ENCODE results near the gene EEF1AKMT1. TPM values are rescaled to one million over a fixed set of nuclear protein-coding genes. Genes with fewer than 3 reads are reported as not detected.

The EEF1AKMT1 gene
- total and polyA plus RNA-seq, 9 donors, result 9.7 to 20.8 (median 12.8) TPM

- peak within 1 kb of the TSS; percentile 60 to 62 for H3K27ac ChIP-seq
- no peaks in the 10 kb centered on the region for H3K27me3 ChIP-seq
- H3K4me1 ChIP-seq (ENCODE audit: insufficient read depth), result peaks cover 2% of the 10 kb centered on the region
- DNase-seq, result peak in 4 of 5 donors; percentile 32 to 61 (median 46)
- no peaks in the 10 kb centered on the region for H3K36me3 ChIP-seq
- intact Hi-C loops (cut with DNase I), result loop anchor here in 3 of 4 donors (2.0 to 10.0 kb wide), 4 partner anchors 69 to 208 kb away; partner anchors contain the start of gene EEF1AKMT1 (in 1 of the 3)
- WGBS, 3 donors, result 1% methylated on average over 66 to 94 of the region's 94 CpGs
- H3K9me3 ChIP-seq, result no peaks in the 10 kb centered on the region
- peak within 1 kb of the TSS; percentile 71 for H3K4me3 ChIP-seq
- TF ChIP-seq EP300 (IDR thresholded peaks at IDR 0.05) (no peak), CTCF (IDR thresholded peaks at IDR 0.05) (no peak), POLR2A (IDR thresholded peaks at IDR 0.05) (no peak)
Measured at GRCh38 chr13:20702915-20703779, 70.6 kb downstream of the EEF1AKMT1 start, which contains the start of gene IL17D. TSS of gene IL17D (plus strand) at chr13:20703699. CDS start at chr13:20704002, 303 bp downstream.

- Histone ChIP-seq H3K27ac (peak overlapping the region in 1 of 2 donors; percentile 60), H3K4me1 (ENCODE audit: insufficient read depth) (peaks cover 2% of the 10 kb centered on the region), H3K4me3 (peak overlapping the region; percentile 71), H3K27me3 (no peaks in the 10 kb centered on the region), H3K36me3 (no peaks in the 10 kb centered on the region), H3K9me3 (no peaks in the 10 kb centered on the region)
- TF ChIP-seq POLR2A (IDR thresholded peaks at IDR 0.05) (no peak), EP300 (IDR thresholded peaks at IDR 0.05) (no peak), CTCF (IDR thresholded peaks at IDR 0.05) (no peak)
- WGBS, 3 donors, result 33 to 52% (median 48%) methylated on average over 9 of the region's 9 CpGs
- intact Hi-C loops (cut with DNase I), result loop anchor here in 3 of 4 donors (2.0 to 10.0 kb wide), 4 partner anchors 70 to 208 kb away; partner anchors contain the start of gene EEF1AKMT1 (in 1 of the 3)
- no peak for DNase-seq
Measured at GRCh38 chr13:20702530-20702914, 71.2 kb downstream of the EEF1AKMT1 start.

GRCh38 chr13:20701461-20701860 is 72.3 kb downstream of the EEF1AKMT1 start:
- intact Hi-C loops (cut with DNase I), result loop anchor here in 3 of 4 donors (5.0 to 10.0 kb wide), 3 partner anchors 71 to 207 kb away; partner anchors contain the start of gene EEF1AKMT1 (in 1 of the 3)
- no peak for DNase-seq

More at GRCh38 chr13:20701461-20701860, 72.3 kb downstream of the EEF1AKMT1 start:
- no peak overlapping the region for H3K27ac ChIP-seq
- H3K27me3 ChIP-seq, result no peaks in the 10 kb centered on the region
- H3K4me3 ChIP-seq, result no peak overlapping the region
- peaks cover 2% of the 10 kb centered on the region for H3K4me1 ChIP-seq (ENCODE audit: insufficient read depth)
- no peak for TF ChIP-seq EP300 (IDR thresholded peaks at IDR 0.05)
- no peak for TF ChIP-seq CTCF (IDR thresholded peaks at IDR 0.05)
- TF ChIP-seq POLR2A (IDR thresholded peaks at IDR 0.05), result no peak
- H3K36me3 ChIP-seq, result no peaks in the 10 kb centered on the region
- H3K9me3 ChIP-seq, result no peaks in the 10 kb centered on the region
- 94 to 98% (median 96%) methylated on average over 3 of the region's 3 CpGs for WGBS, 3 donors

Data from ovary (tissue), 9 donors.